ENCODE data around the gene MRPL27.

MRPL27 gene

GRCh38 chr17:50319306-50320004, 53.5 kb downstream of the MRPL27 start:
- DNase-seq, result no peak

GRCh38 chr17:50318501-50319285, 54.3 kb downstream of the MRPL27 start:
- DNase-seq, result no peak

Measured in nucleus accumbens (tissue), 56 donors.